Caco-2 (cell line): Measurements from ENCODE around the gene SULT1A1. TPM values are rescaled to one million over a fixed set of nuclear protein-coding genes. Genes with fewer than 3 reads are reported as not detected.

ENCODE experiments used
- BruUV-seq: library from RNA; stranded (reverse); fragments of 400-500 nt; replicated peaks from 2 replicates; lab custom pipeline; 2021; lab: Mats Ljungman, UMichigan
- CTCF ChIA-PET: fragments of 300-600 bp; sonication (Branson Sonifier 250); formaldehyde crosslinking; loops from one replicate; lab custom pipeline; 2022; ENCODE audit warnings: antibody characterized with exemption; lab: Charles Lee
- POLR2A ChIA-PET: fragments of 300-600 bp; sonication (Branson Sonifier 250); formaldehyde crosslinking; loops from one replicate; lab custom pipeline; 2022; ENCODE audit warnings: antibody characterized with exemption; lab: Charles Lee
- DNase-seq, 2 experiments: peaks; one replicate each; pipeline versions ENCODE4 v3.0.0 to v3.0.0-alpha.2; 2020 to 2022
- H3K27me3 ChIP-seq: replicated peaks from 2 replicates; pipeline ENCODE4 v1.6.0; 2011; ENCODE audit warnings: low read length; ENCODE audit not compliant: control insufficient read depth, insufficient read depth
- H3K36me3 ChIP-seq: 2 replicates; pipeline ENCODE4 v1.5.1; 2011; ENCODE audit warnings: low read length; ENCODE audit not compliant: control insufficient read depth, insufficient read depth
- H3K4me1 ChIP-seq: fragments of 250-450 bp; sonication (Bioruptor Pico); 2 replicates; pipeline ENCODE4 v1.5.1; 2020; ENCODE audit warnings: mild to moderate bottlenecking
- H3K4me3 ChIP-seq: 2 replicates; pipeline ENCODE4 v1.5.1; 2011; ENCODE audit warnings: low read depth, mild to moderate bottlenecking, control low read depth, low read length
- H3K9me3 ChIP-seq: fragments of 250-450 bp; sonication (Bioruptor Pico); 2 replicates; pipeline ENCODE4 v1.5.1; 2020; ENCODE audit warnings: mild to moderate bottlenecking, moderate library complexity
- H3K27ac Mint-ChIP-seq: one replicate; pipeline ENCODE4 v1.8.0; 2022; ENCODE audit warnings: mixed read lengths; ENCODE audit not compliant: unreplicated experiment
- H3K27me3 Mint-ChIP-seq: one replicate; pipeline ENCODE4 v1.8.0; 2022; ENCODE audit warnings: mixed read lengths; ENCODE audit not compliant: insufficient read depth, unreplicated experiment
- H3K36me3 Mint-ChIP-seq: one replicate; pipeline ENCODE4 v1.8.0; 2022; ENCODE audit warnings: mild to moderate bottlenecking, mixed read lengths; ENCODE audit not compliant: insufficient read depth, unreplicated experiment
- H3K4me1 Mint-ChIP-seq: one replicate; pipeline ENCODE4 v1.8.0; 2022; ENCODE audit warnings: low read depth, mixed read lengths; ENCODE audit not compliant: unreplicated experiment
- H3K4me3 Mint-ChIP-seq: one replicate; pipeline ENCODE4 v1.8.0; 2022; ENCODE audit warnings: mild to moderate bottlenecking, moderate library complexity, mixed read lengths; ENCODE audit not compliant: unreplicated experiment
- H3K9me3 Mint-ChIP-seq: one replicate; pipeline ENCODE4 v1.8.0; 2022; ENCODE audit warnings: mixed read lengths; ENCODE audit not compliant: unreplicated experiment
- CTCF ChIP-seq, 2 experiments: fragments of 200-600 bp in 1 of 2; IDR thresholded peaks; 1 replicate in 1 of 2; 2 replicates in 1 of 2; pipeline versions ENCODE4 v1.5.1 to v1.8.0; 2011 to 2022; ENCODE audit warnings: antibody characterized with exemption in 1 of 2, control low read depth in 1 of 2, inconsistent platforms in 1 of 2, low read depth in 1 of 2, low read length in 1 of 2, mild to moderate bottlenecking in 1 of 2, moderate library complexity in 1 of 2; ENCODE audit not compliant: insufficient read depth in 1 of 2, severe bottlenecking in 1 of 2, unreplicated experiment in 1 of 2
- intact Hi-C: fragments of 100-400 bp; cut with micrococcal nuclease; formaldehyde crosslinking; loops from one replicate; pipeline ENCODE4 v1.10.0; 2022; ENCODE audit not compliant: unreplicated experiment
- total RNA-seq: library from RNA; stranded (reverse); gene quantifications from 2 replicates; pipeline ENCODE4 v1.2.3, GENCODE V29; 2022

Gene SULT1A1
- total RNA-seq, 1 experiment from 2014 or later: 9.1 TPM

- Histone ChIP-seq H3K27me3 (no peaks in the 10 kb centered on the region), H3K9me3 (no peaks in the 10 kb centered on the region), H3K36me3 (no peaks in the 10 kb centered on the region), H3K4me1 (no peaks in the 10 kb centered on the region), H3K4me3 (no peak overlapping the region)
- H3K36me3 Mint-ChIP-seq: no peaks in the 10 kb centered on the region
- no peaks in the 10 kb centered on the region for H3K4me1 Mint-ChIP-seq
- DNase-seq: no peak
- no peak overlapping the region for H3K27ac Mint-ChIP-seq
- ChIA-PET CTCF (no interaction called here), POLR2A (no interaction called here)
- no peak for TF ChIP-seq CTCF (IDR thresholded peaks at IDR 0.05; ENCODE audit: insufficient read depth in 1 of 2, low read depth in 1 of 2, low read length in 1 of 2, severe bottlenecking in 1 of 2, unreplicated experiment in 1 of 2)
- no peaks in the 10 kb centered on the region for H3K27me3 Mint-ChIP-seq
- intact Hi-C loops: no loop called here
- no peak overlapping the region for H3K4me3 Mint-ChIP-seq
- BruUV-seq: no TSS peak
- no peaks in the 10 kb centered on the region for H3K9me3 Mint-ChIP-seq
These were observed 34.3 kb downstream of the SULT1A1 start for GRCh38 chr16:28575446-28576109.

- POLR2A ChIA-PET: no interaction called here
These were observed 34.9 kb downstream of the SULT1A1 start for GRCh38 chr16:28574925-28575324.

More at GRCh38 chr16:28574925-28575324, 34.9 kb downstream of the SULT1A1 start:
- Histone ChIP-seq H3K4me1 (no peaks in the 10 kb centered on the region), H3K4me3 (no peak overlapping the region), H3K27me3 (no peaks in the 10 kb centered on the region), H3K36me3 (no peaks in the 10 kb centered on the region), H3K9me3 (no peaks in the 10 kb centered on the region)
- no peak for DNase-seq
- Mint-ChIP-seq H3K9me3 (no peaks in the 10 kb centered on the region), H3K36me3 (no peaks in the 10 kb centered on the region), H3K4me1 (no peaks in the 10 kb centered on the region), H3K27me3 (no peaks in the 10 kb centered on the region), H3K27ac (no peak overlapping the region), H3K4me3 (no peak overlapping the region)
- intact Hi-C loops: no loop called here
- TF ChIP-seq CTCF (IDR thresholded peaks at IDR 0.05; ENCODE audit: insufficient read depth in 1 of 2, low read depth in 1 of 2, low read length in 1 of 2, severe bottlenecking in 1 of 2, unreplicated experiment in 1 of 2): no peak
- BruUV-seq: no TSS peak
- CTCF ChIA-PET: no interaction called here
